GM15510 (cell line): ENCODE results near the gene TGFA.

Experiments used
- POLR2A ChIP-seq: IDR thresholded peaks from 3 replicates; pipeline ENCODE4 v1.6.1; 2011; ENCODE audit warnings: borderline replicate concordance; ENCODE audit not compliant: insufficient read length; ENCODE audit errors: extremely low read depth

The TGFA gene

DNA sequence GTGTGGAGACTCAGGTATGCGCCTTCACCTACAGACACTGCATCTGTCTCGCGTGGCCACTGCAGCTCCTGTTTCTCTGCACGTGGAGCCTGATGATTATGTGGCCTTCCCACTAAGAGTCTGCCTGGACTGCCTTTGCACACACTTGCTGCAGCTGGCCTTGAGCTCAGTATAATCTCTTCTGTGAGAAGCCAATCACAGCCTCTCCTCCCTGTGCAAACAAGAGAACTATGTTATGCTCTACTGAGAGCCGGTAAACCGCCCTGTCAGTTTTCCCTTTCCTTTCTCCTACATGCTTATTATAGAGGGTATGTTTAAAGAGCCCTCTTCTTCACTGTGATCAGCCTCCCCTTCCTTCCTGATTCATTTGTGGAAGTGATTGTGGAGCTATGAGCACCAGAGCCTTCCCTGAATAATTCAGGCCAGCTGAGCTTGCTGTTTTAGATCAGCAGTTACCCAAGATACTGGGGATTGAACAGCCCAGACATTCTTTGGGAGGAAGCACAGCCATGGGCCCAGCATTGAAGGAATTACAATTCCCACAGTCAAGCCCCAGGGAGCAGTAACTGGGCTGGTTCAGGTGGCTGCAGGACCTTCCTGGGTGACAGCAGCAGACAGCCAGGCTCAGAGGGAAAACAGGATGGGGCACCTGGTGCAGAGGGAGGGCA lies 3.7 kb upstream of the TGFA start:
- no peak for TF ChIP-seq POLR2A

DNA sequence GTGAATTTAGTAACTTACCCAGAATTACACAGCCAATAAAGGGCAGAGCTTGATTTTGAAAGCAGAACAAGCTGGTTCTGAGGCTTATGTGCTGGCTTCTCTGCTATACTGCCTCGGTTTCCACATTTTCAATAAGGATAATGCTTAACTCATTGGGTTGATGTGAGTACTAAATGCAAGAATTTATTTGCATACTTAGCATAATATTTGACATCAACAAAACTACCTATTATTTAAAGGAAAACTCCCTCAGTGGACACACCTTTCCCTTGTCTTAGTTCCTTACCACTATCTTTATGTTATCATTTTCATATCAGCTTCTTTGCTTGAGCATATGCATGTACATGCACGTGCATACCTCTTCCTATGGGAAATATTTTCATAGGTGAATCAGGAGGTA lies 3.0 kb upstream of the TGFA start:
- no peak for TF ChIP-seq POLR2A

DNA sequence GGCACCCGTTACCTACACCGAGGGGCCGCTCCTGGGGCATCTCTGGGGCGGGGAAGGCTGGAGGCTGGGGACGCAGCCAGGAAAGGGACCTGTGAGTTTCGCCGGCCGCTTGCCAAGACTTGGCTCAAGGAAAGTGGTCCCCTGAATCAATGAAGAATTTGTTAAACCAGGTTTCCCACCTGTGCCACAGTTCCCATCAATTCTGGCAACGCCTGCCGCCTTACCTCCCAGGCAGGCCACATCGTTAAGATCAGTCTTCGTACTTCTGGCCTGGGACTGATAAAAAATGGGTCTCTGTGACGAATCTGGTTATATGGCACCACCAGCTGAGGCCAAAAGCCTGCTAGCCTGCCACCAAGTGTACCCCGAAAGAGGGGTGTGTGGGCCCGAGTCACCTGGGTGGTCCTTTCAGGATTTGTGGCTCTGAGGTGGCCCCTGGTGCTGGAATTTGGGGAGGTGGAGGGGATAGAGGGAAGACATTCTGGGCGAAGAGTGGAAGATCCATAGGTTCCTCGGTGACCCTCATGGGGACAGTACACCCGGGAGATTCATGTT lies 789 bp upstream of the TGFA start:
- TF ChIP-seq POLR2A, result no peak

DNA sequence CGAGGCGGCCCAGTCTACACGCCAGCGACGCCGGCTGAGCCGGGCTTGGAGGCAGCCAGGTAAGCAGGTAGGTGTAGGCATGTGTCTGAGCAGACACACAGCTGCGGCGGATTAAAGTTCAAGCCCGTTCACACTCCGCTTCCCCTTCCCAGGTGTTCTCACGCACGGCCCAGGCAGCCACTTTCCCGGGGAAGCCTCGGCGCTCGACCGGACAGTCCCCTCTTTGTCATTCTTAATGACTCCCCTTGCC lies 367 bp downstream of the TGFA start:
- no peak for TF ChIP-seq POLR2A

DNA sequence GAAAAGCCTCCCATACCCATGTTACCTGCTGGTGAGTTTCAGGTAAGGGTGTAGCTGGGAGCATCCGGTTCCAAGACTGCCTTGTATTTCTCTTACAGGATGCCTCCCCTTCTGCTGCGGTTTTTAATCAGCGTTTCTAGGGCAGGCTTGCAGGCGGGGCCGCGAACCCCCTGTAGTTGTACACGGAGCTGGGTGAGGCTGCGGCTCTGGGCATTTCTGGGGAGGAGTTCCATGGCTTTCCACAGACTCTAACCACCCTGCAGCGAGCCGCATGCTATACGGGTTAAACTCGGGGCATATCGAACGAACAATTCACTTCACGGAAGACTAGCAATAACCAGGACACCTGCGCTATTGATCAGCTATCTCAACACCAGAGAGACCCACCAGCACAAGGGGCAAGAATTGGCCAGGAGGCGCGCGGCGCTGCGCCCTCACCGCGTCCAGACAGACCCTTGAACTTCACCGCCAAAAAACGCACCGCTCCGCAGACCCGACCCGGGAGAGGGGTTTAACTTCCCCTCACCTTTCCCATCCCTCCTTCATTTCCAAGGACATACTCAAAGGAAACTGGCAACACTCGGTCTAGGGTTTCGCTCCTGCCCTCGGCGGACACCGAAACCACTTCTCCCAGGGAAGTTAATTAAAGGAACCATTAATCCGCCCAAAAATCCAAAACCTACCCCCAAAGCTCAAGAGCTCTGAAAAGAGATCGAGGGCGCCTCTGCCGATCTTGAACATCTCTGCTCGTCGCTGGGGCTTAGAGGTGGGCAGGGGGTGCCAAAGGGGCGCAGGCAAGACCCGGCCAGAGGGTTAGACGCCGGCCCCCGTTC lies 909 bp downstream of the TGFA start:
- no peak for TF ChIP-seq POLR2A

DNA sequence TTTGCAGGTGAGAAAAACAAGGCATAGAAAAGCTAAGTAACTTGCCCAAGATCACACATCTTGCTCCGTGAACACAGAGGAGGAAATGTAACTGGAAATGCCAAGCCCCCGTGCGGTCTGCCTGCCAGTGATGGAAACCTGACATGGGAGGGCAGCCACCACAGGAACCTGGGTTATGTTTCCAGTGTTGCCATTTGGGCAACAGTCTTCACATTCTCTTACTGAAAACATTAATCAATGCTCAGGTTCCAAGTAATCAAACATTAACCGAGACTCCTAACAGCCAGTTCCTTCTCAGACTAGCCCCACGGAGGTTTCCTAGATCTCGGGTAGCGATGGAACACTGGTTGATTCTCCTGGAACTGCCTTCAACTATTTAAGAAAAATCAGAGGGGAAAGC lies 2.5 kb downstream of the TGFA start:
- TF ChIP-seq POLR2A, result no peak

DNA sequence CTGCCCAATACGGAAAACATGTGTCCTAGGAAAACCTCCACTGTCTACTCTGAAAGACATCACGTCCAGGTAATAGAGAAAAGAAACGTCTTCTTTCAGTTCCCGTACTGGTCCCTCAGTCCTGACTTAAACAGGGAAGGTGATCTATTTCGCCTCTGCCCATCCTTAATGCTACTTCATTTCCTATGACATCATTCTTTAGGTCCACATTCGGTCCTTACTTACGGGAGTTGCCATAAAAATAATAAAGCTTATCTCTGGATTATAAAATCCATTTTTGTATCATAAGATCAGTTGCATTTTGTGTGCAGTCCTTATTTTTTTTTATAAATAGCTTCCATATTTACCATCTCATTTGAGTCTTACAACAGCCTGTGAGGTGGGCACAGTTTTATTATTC lies 3.7 kb downstream of the TGFA start:
- no peak for TF ChIP-seq POLR2A

DNA sequence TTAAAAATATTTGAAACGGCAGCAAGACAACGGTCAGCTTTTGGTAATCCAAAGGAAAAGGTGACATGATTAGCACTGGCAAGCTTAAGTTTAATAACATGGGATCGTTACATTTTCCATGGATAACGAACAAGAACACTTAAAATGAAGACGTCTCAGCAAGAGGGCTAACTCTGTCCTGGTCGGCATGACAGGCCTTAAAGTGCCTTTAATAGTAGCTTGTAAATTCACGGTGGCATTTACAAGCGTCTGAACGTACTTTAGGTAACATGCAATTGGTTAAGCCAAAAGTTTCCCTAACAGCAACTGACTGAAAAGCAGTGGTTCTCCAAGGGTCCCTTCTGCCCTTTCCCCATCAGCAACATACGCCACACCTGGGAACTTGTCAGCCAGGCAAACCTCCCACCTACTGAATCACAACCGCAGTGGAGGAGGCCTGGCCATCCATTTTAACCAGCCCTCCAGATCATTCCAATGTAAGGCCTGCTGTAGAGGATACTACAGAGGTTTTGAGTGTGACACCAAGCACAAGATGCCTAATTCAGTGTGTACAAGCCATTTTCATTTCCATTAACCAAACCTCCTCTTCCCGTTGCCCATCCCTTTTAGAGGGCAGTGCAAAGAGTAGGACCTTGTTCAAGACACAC lies 4.4 kb downstream of the TGFA start:
- no peak for TF ChIP-seq POLR2A

DNA sequence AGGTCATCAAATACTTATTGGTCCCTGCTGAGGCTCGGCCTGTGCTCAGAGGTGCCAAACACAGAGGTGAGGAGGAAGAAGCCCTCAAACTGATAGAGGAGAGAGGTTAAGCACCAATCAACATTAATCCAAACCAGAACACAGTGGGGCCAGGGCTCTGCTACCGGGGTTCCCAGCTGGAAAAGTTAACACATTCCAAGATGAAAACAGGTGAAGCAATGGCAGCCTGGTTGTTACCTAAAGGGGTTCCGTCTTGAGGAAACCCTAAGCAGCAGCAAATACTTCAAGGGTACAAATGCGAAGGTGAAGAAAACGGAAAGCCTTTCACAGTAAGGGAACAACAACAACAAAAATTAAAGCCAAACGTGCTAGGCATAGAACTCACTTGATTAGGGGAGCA lies 5.4 kb downstream of the TGFA start:
- no peak for TF ChIP-seq POLR2A

DNA sequence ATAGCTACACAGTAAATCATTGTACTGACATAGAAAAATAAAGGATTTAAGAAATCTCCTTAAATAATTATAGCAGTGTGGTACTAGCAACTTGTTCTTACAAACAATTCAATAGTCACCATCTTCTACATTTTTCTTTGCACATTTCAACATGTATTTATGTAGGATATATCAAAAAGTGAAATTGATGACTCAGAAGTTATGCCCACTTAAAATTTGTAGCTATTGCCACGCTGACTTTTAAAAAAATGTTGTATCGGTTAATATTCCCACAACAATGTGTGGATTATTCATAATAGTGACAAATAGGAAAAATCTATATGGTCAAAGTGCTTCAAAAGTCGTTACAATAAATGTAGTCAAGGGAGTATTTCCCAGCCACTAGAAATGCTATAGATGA lies 6.7 kb downstream of the TGFA start:
- no peak for TF ChIP-seq POLR2A

DNA sequence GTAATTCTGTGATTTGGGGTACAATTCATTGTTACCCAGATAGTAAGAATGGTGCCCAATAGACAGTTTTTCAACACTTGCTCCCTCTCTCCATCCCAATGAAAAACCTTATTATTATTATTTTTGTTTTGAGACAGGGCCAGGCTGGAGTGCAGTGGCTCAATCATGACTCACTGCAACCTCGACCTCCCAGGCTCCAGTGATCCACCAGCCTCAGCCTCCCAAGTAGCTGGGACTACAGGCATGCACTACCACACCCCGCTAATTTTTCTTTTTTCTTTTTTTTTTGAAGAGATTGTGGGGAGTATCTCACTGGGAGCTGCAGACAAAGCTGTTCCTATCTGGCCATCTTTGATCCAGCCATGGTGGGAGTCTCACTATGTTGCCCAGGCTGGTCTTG lies 7.2 kb downstream of the TGFA start:
- TF ChIP-seq POLR2A, result no peak

DNA sequence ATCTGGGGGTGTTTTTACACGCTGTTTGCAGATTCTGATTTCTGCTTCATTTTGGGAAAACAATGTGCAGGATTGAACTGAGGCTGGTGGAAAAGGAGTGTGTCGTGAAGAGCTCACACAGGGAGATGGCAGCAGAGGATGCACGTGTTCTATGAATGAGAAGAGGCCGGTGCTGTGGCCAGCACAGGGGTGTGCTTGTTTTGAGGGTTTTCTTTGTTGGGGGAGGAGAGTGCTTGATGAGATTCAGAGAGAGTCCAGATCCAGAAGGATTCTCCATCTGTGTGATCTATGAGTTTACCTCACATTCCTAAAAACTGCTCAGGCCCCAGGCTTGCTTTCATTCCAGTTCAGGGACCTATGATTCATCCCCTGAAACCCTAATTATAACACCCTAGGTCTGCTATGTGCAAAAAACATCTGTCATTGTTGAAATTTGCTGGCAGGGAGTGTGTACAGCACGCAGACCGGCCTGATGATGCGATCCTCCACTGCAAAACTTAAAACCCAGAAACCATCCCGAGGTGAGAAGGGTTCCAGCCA lies 12.1 kb downstream of the TGFA start:
- TF ChIP-seq POLR2A, result no peak

DNA sequence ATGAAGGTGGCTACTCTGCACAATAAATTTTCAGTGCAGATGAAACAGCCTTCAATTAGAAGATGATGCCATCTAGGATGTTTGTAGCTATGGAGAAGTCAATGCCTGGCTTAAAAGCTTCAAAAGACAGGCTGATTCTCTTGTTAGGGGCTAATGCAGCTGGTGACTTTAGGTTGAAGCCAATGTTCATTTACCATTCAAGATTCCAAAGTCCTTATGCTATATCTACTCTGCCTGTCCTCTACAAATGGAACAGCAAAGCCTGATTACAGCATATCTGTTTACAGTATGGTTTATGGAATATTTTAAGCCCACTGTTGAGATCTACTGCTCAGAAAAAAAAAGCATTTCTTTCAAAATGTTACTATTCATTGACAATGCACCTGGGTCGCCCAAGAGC lies 15.8 kb downstream of the TGFA start:
- TF ChIP-seq POLR2A, result no peak

DNA sequence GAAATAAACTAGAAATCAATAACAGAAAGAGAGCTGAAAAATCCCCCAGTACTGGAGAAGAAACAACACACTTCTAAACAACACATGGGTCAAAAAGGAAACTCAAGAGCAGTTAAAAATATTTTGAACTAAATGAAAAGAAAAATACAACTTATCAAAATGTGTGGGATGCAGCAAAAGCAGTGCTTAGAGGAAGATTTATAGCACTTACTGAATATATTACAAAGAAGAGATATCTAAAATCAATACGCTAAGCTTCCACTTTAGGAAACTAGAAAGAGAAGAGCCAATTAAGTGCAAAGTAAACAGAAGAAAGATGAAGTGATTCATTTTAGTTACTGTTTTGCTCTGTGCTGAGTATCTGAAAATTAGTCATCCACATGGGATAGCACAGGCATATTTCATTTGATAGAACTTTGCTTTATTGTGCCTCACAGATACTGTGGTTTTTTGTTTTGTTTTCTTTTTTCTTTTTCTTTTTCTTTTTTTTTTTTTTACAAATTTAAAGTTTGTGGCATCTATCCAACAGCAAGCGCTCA lies 17.0 kb downstream of the TGFA start:
- no peak for TF ChIP-seq POLR2A

DNA sequence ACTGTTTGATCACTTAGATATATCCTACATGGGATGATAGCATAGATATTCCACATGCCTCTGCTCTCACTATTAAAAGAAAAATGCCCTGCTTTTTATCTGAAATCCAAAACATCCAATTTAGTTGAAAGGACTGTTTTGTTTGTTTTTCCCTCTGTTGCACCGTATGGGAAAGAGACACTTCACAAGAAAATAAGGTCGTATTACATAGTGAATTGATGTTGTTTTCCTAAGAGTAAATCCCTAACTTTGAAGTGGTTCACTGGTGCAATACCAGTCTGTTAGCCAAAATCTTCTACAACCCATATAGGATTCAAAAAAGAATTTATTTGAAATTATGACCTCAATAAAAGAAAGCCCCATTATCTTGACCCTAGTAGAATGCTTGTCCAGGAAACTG lies 18.1 kb downstream of the TGFA start:
- no peak for TF ChIP-seq POLR2A
